Fibroblast of lung (primary cell): ENCODE data around the gene MSI2. TPM values are rescaled to one million over a fixed set of nuclear protein-coding genes. Genes with fewer than 3 reads are reported as not detected.

ENCODE experiments used
- DNase-seq, 2 donors: peaks; one replicate each; pipeline versions ENCODE4 v3.0.0 to v3.0.0-alpha.2; 2010; ENCODE audit warnings: low read depth in 2 of 2
- H2AFZ ChIP-seq: 2 replicates; pipeline ENCODE4 v1.5.1; 2012; ENCODE audit warnings: low read length, control low read depth, inconsistent platforms
- H3K27ac ChIP-seq: 2 replicates; pipeline ENCODE4 v1.5.1; 2011; ENCODE audit warnings: low read length, control low read depth; ENCODE audit not compliant: insufficient read depth
- H3K27me3 ChIP-seq: 2 replicates; pipeline ENCODE4 v1.5.1; 2011; ENCODE audit warnings: mild to moderate bottlenecking, low read length; ENCODE audit not compliant: control insufficient read depth, insufficient read depth
- H3K36me3 ChIP-seq: 2 replicates; pipeline ENCODE4 v1.5.1; 2011; ENCODE audit warnings: low read length; ENCODE audit not compliant: control insufficient read depth, insufficient read depth
- H3K4me1 ChIP-seq: 2 replicates; pipeline ENCODE4 v1.5.1; 2011; ENCODE audit warnings: low read length; ENCODE audit not compliant: control insufficient read depth, insufficient read depth; ENCODE audit errors: extremely low read depth
- H3K4me2 ChIP-seq: 2 replicates; pipeline ENCODE4 v1.5.1; 2011; ENCODE audit warnings: low read length, control low read depth; ENCODE audit not compliant: insufficient read depth; ENCODE audit errors: extremely low read depth
- H3K4me3 ChIP-seq, 4 experiments: fragments of 200-600 bp in 1 of 4; sonication (generic) in 1 of 4; replicated peaks in 1 of 4; 2 replicates each; pipeline ENCODE4 v1.5.1; 2011 to 2016; ENCODE audit warnings: low read length in 4 of 4, low read depth in 3 of 4, mild to moderate bottlenecking in 3 of 4, control low read depth in 2 of 4, inconsistent platforms in 1 of 4, mixed read lengths in 1 of 4; ENCODE audit not compliant: insufficient read depth in 1 of 4; ENCODE audit errors: control extremely low read depth in 1 of 4
- H3K79me2 ChIP-seq: 2 replicates; pipeline ENCODE4 v1.5.1; 2012; ENCODE audit warnings: mild to moderate bottlenecking, low read length, inconsistent platforms; ENCODE audit not compliant: control insufficient read depth, insufficient read depth
- H3K9ac ChIP-seq: 2 replicates; pipeline ENCODE4 v1.5.1; 2011; ENCODE audit warnings: mild to moderate bottlenecking, low read length, control low read depth; ENCODE audit not compliant: insufficient read depth
- H3K9me3 ChIP-seq: 2 replicates; pipeline ENCODE4 v1.5.1; 2012; ENCODE audit warnings: low read depth, low read length; ENCODE audit not compliant: control insufficient read depth, insufficient read depth
- H4K20me1 ChIP-seq: 2 replicates; pipeline ENCODE4 v1.5.1; 2011; ENCODE audit warnings: low read length; ENCODE audit not compliant: control insufficient read depth, insufficient read depth; ENCODE audit errors: extremely low read depth
- CTCF ChIP-seq, 2 donors: IDR thresholded peaks in 1 of 2; conservative IDR thresholded peaks in 1 of 2; 1 replicate in 1 of 2; 2 replicates in 1 of 2; pipeline ENCODE4 v1.5.1; 2011 to 2012; ENCODE audit warnings: low read length in 2 of 2, control low read depth in 1 of 2, inconsistent platforms in 1 of 2, low read depth in 1 of 2, mild to moderate bottlenecking in 1 of 2
- EZH2 ChIP-seq: IDR thresholded peaks from 2 replicates; pipeline ENCODE4 v1.5.1; 2012; ENCODE audit warnings: low read length, control low read depth, mild to moderate bottlenecking; ENCODE audit errors: missing control alignments
- polyA plus RNA-seq, 2 donors: library from polyadenylated mRNA; depleted of rRNA in 1 of 2; stranded (reverse) in 1 of 2; unstranded in 1 of 2; fragments of >200 nt; gene quantifications; 2 replicates each; pipeline ENCODE4 v1.2.1, GENCODE V29; 2011 to 2012; ENCODE audit warnings: missing spikeins in 1 of 2
- total RNA-seq: library from RNA; depleted of rRNA; stranded (reverse); fragments of >200 nt; gene quantifications from 2 replicates; pipeline ENCODE4 v1.2.1, GENCODE V29; 2014

MSI2 gene
- total and polyA plus RNA-seq, 2 donors (not counting 1 experiment from before 2014, with no cell fraction given): 6.8 to 14.2 TPM

GRCh38 chr17:57586196-57586740 lies 329.9 kb downstream of the MSI2 start:
- H3K9me3 ChIP-seq: no peaks in the 10 kb centered on the region
- no peak for TF ChIP-seq CTCF (conservative IDR thresholded peaks at IDR 0.05 in 1 of 2, IDR thresholded peaks at IDR 0.05 in 1 of 2; ENCODE audit: low read depth in 1 of 2, low read length in 2 of 2)
- no peak for TF ChIP-seq EZH2
- H3K9ac ChIP-seq: no peak overlapping the region
- no peak for DNase-seq
- H2AFZ ChIP-seq: no peak overlapping the region
- no peak overlapping the region for H3K4me2 ChIP-seq
- no peaks in the 10 kb centered on the region for H3K4me1 ChIP-seq
- no peak overlapping the region for H3K4me3 ChIP-seq
- no peaks in the 10 kb centered on the region for H4K20me1 ChIP-seq
- H3K27me3 ChIP-seq: peaks cover 2% of the 10 kb centered on the region
- no peaks in the 10 kb centered on the region for H3K79me2 ChIP-seq
- H3K36me3 ChIP-seq: no peaks in the 10 kb centered on the region
- no peak overlapping the region for H3K27ac ChIP-seq

- H3K79me2 ChIP-seq: no peaks in the 10 kb centered on the region
- peaks cover 2% of the 10 kb centered on the region for H3K27me3 ChIP-seq
- H3K4me2 ChIP-seq: no peak overlapping the region
- H2AFZ ChIP-seq: no peak overlapping the region
- no peaks in the 10 kb centered on the region for H3K4me1 ChIP-seq
- no peaks in the 10 kb centered on the region for H3K36me3 ChIP-seq
- TF ChIP-seq EZH2: no peak
- no peak for TF ChIP-seq CTCF (conservative IDR thresholded peaks at IDR 0.05 in 1 of 2, IDR thresholded peaks at IDR 0.05 in 1 of 2; ENCODE audit: low read depth in 1 of 2, low read length in 2 of 2)
- DNase-seq: no peak
- no peak overlapping the region for H3K27ac ChIP-seq
- no peak overlapping the region for H3K4me3 ChIP-seq
- H3K9ac ChIP-seq: no peak overlapping the region
- H4K20me1 ChIP-seq: no peaks in the 10 kb centered on the region
- H3K9me3 ChIP-seq: no peaks in the 10 kb centered on the region
These were observed 330.4 kb downstream of the MSI2 start for GRCh38 chr17:57586742-57587141.

GRCh38 chr17:57587193-57587969 lies 331.1 kb downstream of the MSI2 start:
- no peak overlapping the region for H3K27ac ChIP-seq
- H3K9ac ChIP-seq: no peak overlapping the region
- H4K20me1 ChIP-seq: no peaks in the 10 kb centered on the region
- no peaks in the 10 kb centered on the region for H3K4me1 ChIP-seq
- H3K9me3 ChIP-seq: no peaks in the 10 kb centered on the region
- H2AFZ ChIP-seq: no peak overlapping the region
- H3K79me2 ChIP-seq: no peaks in the 10 kb centered on the region
- H3K4me2 ChIP-seq: no peak overlapping the region
- TF ChIP-seq CTCF (conservative IDR thresholded peaks at IDR 0.05 in 1 of 2, IDR thresholded peaks at IDR 0.05 in 1 of 2; ENCODE audit: low read depth in 1 of 2, low read length in 2 of 2) (no peak), EZH2 (no peak)
- peaks cover 2% of the 10 kb centered on the region for H3K27me3 ChIP-seq
- no peak for DNase-seq
- no peaks in the 10 kb centered on the region for H3K36me3 ChIP-seq
- H3K4me3 ChIP-seq: no peak overlapping the region
